Brain microvascular endothelial cell (primary cell): ENCODE data around the gene A4GALT.

ENCODE experiments used
- DNase-seq: peaks from one replicate; pipeline ENCODE4 v3.0.0-alpha.2; 2020
- H3K27ac ChIP-seq: fragments of 250-450 bp; sonication (Bioruptor Pico); 2 replicates; pipeline ENCODE4 v1.5.1; 2020; ENCODE audit warnings: mild to moderate bottlenecking, moderate library complexity
- H3K27me3 ChIP-seq: fragments of 250-450 bp; sonication (Bioruptor Pico); replicated peaks from 2 replicates; pipeline ENCODE4 v1.5.1; 2020; ENCODE audit warnings: mild to moderate bottlenecking
- H3K36me3 ChIP-seq: fragments of 250-450 bp; sonication (Bioruptor Pico); replicated peaks from 2 replicates; pipeline ENCODE4 v1.5.1; 2020; ENCODE audit warnings: mild to moderate bottlenecking
- H3K4me3 ChIP-seq: 2 replicates; pipeline ENCODE4 v1.5.1; 2011; ENCODE audit warnings: low read depth, mild to moderate bottlenecking, control low read depth, low read length, moderate library complexity
- CTCF ChIP-seq: IDR thresholded peaks from 2 replicates; pipeline ENCODE4 v1.5.1; 2011; ENCODE audit warnings: low read depth, mild to moderate bottlenecking, moderate library complexity, low read length, control low read depth, inconsistent platforms; ENCODE audit errors: missing control alignments
- in situ Hi-C: cut with HindIII; loops from 2 replicates; pipeline ENCODE4 v1.10.0; 2017; ENCODE audit warnings: low sequenced_read_pairs, low pct_ligation_motif_present

Gene A4GALT

GRCh38 chr22:42648017-42648367 is 72.7 kb downstream of the A4GALT start:
- in situ Hi-C loops: loop anchor here (25.0 kb wide), 1 partner anchor 164 kb away; no protein-coding TSS in a partner anchor
- TF ChIP-seq CTCF: no peak
- H3K27ac ChIP-seq: no peak overlapping the region
- DNase-seq: no peak
- no peaks in the 10 kb centered on the region for H3K27me3 ChIP-seq
- H3K36me3 ChIP-seq: no peaks in the 10 kb centered on the region
- H3K4me3 ChIP-seq: peak overlapping the region; percentile 89

- in situ Hi-C loops: loop anchor here (25.0 kb wide), 1 partner anchor 165 kb away; no protein-coding TSS in a partner anchor
- TF ChIP-seq CTCF: no peak
- no peaks in the 10 kb centered on the region for H3K27me3 ChIP-seq
- no peak for DNase-seq
- no peak overlapping the region for H3K27ac ChIP-seq
- H3K36me3 ChIP-seq: no peaks in the 10 kb centered on the region
- no peak overlapping the region for H3K4me3 ChIP-seq
Observed at GRCh38 chr22:42646569-42647525, 73.8 kb downstream of the A4GALT start.

- no peak overlapping the region for H3K27ac ChIP-seq
- no peak overlapping the region for H3K4me3 ChIP-seq
Observed at GRCh38 chr22:42645938-42646568, 74.6 kb downstream of the A4GALT start.

GRCh38 chr22:42645341-42645937 is 75.2 kb downstream of the A4GALT start:
- H3K4me3 ChIP-seq: no peak overlapping the region
- H3K27me3 ChIP-seq: no peaks in the 10 kb centered on the region
- TF ChIP-seq CTCF: no peak
- in situ Hi-C loops: loop anchor here (25.0 kb wide), 1 partner anchor 167 kb away; no protein-coding TSS in a partner anchor
- H3K27ac ChIP-seq: peak overlapping the region; percentile 61
- H3K36me3 ChIP-seq: no peaks in the 10 kb centered on the region
- no peak for DNase-seq

More at GRCh38 chr22:42645938-42646568, 74.6 kb downstream of the A4GALT start:
- Histone ChIP-seq H3K36me3 (no peaks in the 10 kb centered on the region), H3K27me3 (no peaks in the 10 kb centered on the region)
- no peak for TF ChIP-seq CTCF
- DNase-seq: no peak
- in situ Hi-C loops: loop anchor here (25.0 kb wide), 1 partner anchor 166 kb away; no protein-coding TSS in a partner anchor

- Histone ChIP-seq H3K27me3 (no peaks in the 10 kb centered on the region), H3K36me3 (no peaks in the 10 kb centered on the region), H3K4me3 (peak overlapping the region; percentile 5), H3K27ac (peak overlapping the region; percentile 61)
- in situ Hi-C loops: loop anchor here (25.0 kb wide), 1 partner anchor 168 kb away; no protein-coding TSS in a partner anchor
- TF ChIP-seq CTCF: no peak
- no peak for DNase-seq
Observed at GRCh38 chr22:42644422-42645340, 76.0 kb downstream of the A4GALT start.
